Inflammatory macrophage treated with lipopolysaccharide for 4 hours (primary cell): ENCODE measurements around the gene DNTTIP2.
A peak's percentile ranks its signal among the peaks of the same experiment; 100 is the strongest.
"Not testable (repeated sequence)": the region's sequence is repeated elsewhere in the genome, so short reads cannot be mapped to it uniquely, and the experiment has no call there.

Source experiments
- DNase-seq: peaks from one replicate; pipeline ENCODE4 v3.0.0-alpha.2; 2020

The DNTTIP2 gene

DNA sequence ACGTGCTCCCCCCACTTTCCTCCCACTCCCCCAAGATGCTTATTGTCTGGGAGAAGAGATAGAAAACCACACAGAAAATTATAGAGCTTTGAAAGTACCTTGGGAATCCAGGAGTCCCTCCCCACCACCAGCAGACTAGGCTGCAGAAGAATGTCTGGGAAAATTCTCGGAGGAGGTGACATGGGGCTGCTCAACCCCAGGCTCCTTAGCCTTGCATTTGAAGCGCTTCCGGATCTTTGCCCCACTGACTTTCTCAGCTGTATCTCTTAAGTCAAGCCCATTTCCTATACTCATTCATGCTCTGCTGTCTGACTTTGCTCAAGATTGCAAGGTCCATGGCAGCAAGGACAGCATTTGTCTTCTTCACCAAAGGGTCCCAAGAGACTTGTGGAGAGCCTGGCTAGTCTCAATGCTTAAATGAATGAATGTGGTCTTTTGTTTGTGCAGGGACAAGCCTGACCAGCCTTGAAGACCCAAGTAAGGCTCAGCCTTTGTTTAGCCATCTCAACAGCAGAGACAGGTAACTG lies 38.0 kb downstream of the DNTTIP2 start:
- no peak for DNase-seq

- DNase-seq: no peak
These were observed 39.3 kb downstream of the DNTTIP2 start for GRCh38 chr1:93839753-93840152.

- DNase-seq: peak; percentile 90
These were observed 39.7 kb downstream of the DNTTIP2 start for GRCh38 chr1:93839307-93839706.

- DNase-seq: no peak
These were observed 41.0 kb downstream of the DNTTIP2 start for GRCh38 chr1:93837961-93838360.

DNA sequence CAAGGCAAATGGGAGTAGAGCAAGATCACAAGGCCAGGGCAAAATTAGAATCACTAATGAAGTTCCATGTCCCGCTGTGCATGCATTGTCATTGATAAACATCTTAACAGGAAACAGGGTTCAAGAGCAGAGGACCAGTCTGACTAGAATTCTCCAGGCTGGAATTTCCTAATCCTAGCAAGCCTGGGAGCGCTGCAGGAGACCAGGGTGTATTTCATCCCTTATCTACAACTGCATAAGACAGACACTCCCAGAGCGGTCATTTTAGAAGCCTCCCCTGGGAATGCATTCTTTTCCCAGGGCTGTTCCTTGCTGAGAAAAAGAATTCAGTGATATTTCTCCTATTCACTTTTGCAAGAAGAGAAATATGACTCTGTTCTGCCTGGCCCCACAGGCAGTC lies 45.7 kb downstream of the DNTTIP2 start:
- DNase-seq: not testable (repeated sequence)

GRCh38 chr1:93829061-93829460 lies 49.9 kb downstream of the DNTTIP2 start:
- DNase-seq: no peak

DNA sequence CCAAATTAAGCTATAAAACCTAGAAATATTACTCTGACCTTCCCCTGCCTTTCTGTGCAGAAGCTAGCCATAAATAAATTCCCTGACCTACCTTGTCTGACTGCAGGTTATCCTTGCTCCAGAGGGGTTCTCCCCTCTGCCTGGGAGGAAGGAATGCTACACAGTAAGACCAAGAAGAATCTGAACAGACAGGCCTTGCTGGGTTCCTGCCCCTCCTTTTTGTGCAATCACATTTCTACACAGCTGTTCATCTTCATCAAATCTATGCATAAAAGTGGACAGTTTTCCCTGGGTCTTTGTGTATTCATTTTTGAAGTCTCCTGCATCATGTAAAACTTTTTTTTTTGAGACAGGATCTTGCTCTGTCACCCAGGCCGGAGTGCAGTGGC lies 50.6 kb downstream of the DNTTIP2 start:
- DNase-seq: no peak

DNA sequence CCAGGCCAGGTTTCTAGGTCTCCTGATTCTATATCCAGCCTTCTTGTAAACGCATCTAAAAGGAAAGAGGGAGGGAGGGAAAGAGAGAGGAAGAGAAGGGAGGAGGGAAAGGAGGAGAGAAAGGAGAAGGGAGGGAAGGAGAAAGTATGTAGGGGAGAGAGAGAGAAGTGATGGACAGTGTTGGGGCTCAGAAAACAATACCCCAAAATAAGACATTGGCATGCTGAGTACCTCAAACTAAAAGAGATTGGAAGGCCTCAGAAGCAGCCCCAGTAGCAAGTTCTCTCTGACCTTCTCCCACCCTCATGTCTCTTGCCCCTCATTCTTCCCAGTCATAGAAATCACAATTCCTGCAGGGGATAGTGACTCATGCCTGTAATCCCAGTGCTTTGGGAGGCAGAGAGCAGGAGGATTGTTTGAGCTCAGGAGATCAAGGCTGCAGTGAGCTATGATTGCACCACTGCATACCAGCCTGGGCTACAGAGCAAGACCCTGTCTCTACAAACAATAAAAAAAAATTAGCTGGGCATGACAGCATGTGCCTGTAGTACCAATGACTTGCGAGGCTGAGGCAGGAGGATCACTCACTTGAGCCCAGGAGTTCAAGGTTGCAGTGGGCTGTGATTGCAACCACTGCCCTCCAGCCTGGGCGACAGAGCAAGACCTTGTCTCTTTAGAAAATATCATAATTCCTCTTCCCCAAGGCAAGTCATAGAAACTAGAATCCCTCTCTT lies 51.2 kb downstream of the DNTTIP2 start:
- DNase-seq: no peak

DNA sequence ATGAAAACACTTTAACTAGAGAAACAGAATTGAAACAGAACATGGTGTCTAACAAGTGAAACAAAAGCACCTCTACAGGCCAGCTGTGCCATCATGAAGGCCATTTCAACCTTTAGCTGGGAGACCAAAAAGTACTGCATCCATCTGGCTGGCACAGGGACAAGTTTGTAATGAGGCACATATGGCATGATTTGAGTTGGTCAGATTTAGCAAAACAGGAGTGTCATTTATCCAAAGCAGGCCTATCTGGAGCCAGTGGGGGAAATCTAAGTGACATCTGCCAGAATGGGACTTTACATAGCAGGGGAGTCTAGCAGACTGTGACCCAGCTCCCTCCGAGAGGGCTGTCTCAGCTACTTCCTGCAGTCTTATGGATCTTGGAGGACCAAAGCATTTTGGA lies 51.9 kb downstream of the DNTTIP2 start:
- no peak for DNase-seq

DNA sequence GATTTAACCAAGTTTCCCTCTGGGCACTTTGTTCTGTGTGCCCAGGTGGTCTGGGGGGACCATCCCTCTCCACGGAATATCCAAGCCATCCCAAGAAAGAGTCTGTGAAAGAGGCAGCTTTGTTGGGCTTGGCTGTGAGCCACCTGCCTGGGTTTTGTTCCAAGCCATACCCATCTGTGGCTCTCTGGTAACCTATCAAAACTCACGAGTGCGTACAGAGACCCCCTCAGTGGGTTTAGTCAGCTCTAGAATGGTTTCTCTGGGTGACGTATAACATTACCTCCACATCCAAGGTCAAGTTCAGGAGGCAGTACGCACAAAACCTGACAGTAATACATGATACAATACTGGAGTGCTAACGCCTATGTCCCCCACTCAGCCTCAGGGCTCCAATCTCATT lies 54.2 kb downstream of the DNTTIP2 start:
- no peak for DNase-seq

DNA sequence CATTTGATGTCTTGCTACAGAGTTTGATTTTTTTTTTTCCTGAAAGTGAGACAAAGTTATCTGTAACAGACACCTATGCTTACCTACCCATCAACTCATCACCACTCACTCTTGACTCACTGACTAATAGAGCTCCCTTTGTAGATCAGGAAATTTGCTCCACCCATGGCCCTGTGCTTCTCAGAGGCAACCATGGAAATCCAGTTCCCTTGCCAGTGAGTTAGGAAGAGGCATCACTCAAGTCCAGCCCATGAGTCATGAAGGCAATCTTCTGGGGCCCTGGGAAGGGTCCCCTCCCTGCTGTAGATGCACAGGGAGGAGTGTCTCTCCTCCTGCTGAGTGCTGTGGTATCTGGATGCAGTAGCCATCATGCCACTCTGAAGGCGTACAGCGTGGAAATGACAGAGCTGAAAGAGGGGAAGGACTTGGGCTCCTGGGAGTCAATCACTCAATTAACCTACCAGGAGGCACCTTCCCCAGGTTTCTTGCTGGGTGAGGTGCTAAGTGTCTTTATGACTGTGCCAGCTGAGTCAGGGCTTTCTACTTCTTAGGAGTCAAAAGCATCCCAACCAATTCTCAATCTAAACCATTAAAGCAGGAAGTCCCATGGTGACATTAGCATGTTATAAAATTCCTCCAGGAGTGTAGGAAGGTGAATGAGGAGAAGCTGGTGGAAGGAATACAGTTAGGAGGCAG lies 56.1 kb downstream of the DNTTIP2 start:
- DNase-seq: no peak

DNA sequence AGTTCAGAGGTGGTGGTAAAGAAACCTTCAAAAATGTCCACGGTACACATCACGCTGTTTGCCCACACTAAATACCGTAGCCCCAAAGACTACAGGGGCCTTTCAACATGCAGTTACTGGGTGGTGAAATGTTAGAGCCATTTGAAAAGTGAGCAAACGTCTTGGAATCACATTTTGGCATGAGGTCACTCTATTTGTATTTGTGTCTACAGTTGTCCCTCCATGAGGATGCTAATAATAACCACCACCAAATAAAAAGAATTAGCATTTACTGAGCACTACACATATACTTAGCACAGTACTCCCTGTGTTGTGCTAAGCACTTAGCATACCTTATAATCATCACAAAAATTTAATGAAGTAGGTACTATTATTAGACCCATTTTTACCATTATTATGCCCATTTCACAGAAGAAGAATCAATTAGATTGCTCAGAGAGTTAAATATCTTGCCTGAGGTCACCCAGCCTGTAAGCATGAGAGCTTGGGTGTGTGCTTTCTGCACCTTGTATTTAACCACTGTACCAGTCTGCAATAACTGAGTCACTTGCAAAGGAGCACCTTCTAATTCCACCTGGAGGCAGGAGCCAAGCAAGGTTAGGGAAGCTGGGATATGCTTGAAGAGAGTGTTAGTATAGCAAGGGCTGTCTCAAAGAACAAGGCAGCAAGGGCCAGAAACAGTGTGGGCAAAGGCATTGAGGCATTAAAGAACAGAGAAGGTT lies 57.4 kb downstream of the DNTTIP2 start:
- DNase-seq: no peak

DNA sequence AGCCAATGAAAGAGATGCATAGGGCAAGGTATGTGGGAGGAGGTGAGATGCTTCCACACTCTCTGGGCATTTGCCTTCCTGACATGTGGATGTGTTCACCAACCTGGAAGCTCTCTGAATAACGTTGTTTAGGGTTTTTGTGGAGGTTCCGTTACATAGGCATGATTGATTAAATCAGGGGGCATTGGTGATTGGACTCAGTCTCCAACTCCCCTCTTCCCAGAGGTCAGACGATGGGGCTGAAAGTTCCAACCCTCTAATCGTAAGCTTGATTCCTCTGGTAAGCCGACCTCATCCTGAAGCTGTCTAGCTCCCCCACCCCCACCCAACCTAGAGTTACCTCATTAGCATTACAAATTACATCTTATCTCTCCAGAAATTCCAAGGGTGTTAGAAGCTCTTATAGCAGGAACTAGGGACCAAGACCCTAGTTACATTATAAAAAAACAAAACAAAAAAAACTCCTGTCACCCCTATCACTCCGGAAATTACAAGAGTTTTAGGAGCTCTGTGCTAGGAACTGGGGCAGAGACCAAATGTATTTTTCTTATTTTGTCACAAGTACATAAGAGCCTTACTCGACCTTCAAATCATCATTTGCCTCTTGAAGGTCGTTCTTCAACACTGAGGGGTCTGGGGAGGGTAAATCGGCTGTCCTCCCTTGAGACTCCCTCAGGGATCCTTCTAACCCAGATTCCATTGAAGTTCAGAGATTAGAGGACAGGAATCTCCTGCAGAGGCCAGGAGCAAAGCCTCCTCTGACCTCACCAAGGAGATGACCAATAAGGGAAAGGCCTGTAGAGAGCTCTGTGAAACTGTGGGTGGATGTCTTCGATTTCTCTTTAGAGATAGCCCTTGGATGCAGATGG lies 58.2 kb downstream of the DNTTIP2 start:
- DNase-seq: no peak

GRCh38 chr1:93818570-93818959 lies 60.4 kb downstream of the DNTTIP2 start:
- DNase-seq: no peak

- DNase-seq: no peak
These were observed 61.0 kb downstream of the DNTTIP2 start for GRCh38 chr1:93817819-93818569.

DNA sequence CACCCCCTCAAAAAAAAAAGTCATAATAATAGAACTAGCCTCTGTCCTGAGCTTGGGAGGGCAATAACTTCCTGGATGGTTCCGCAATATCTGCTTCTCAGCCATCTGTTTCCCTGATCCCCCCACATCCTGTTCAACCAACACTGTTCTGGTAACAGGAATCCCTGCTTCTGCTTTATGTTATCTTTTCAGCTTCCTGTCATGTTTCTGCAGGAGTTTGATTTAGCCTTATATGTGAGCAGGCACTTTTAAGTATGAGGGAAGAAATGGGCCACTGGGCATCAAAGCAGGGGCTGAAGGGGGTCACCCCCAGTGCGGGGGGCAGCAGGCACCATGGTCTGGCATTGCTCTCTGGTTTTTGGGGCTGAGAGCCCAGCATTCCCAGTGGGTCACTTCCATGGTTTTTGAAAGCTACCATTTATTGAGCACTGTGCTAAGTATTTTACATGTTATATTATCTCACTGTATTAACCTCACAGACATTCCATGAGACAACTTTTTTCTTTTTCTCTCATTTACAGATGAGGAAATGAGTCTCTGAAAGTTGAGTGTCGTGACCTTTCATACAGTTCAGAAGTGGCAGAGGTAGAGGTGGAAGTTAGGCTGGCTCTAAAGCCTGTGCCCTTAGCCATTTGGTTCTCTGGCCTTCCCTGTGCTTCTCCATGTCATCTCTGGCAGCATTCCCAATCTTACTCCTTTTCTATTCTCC lies 61.9 kb downstream of the DNTTIP2 start:
- peak; percentile 63 for DNase-seq
